H9 (cell line): Measurements from ENCODE around the gene ZSCAN9. TPM values are rescaled to one million over a fixed set of nuclear protein-coding genes. Genes with fewer than 3 reads are reported as not detected.

Experiments
- DNase-seq: peaks from one replicate; pipeline ENCODE4 v3.0.0-alpha.2; 2017
- H2AFZ ChIP-seq: one replicate; pipeline ENCODE4 v1.6.1; 2013; ENCODE audit warnings: mild to moderate bottlenecking, low read length, control low read depth, moderate library complexity
- H2AK5ac ChIP-seq: 2 replicates; pipeline ENCODE4 v1.6.1; 2013; ENCODE audit warnings: low read length, control low read depth, mixed read lengths; ENCODE audit not compliant: insufficient read length
- H2BK120ac ChIP-seq: one replicate; pipeline ENCODE4 v1.6.1; 2013; ENCODE audit warnings: low read depth, mild to moderate bottlenecking, low read length, control low read depth, inconsistent platforms; ENCODE audit not compliant: poor library complexity, severe bottlenecking
- H2BK12ac ChIP-seq: 2 replicates; pipeline ENCODE4 v1.6.1; 2013; ENCODE audit warnings: low read length, control low read depth, mixed read lengths, low read depth; ENCODE audit not compliant: insufficient read length
- H2BK15ac ChIP-seq: 2 replicates; pipeline ENCODE4 v1.6.1; 2013; ENCODE audit warnings: low read depth, low read length, control low read depth
- H2BK20ac ChIP-seq: one replicate; pipeline ENCODE4 v1.6.1; 2013; ENCODE audit warnings: low read depth, mild to moderate bottlenecking, low read length, control low read depth, inconsistent platforms; ENCODE audit not compliant: poor library complexity, severe bottlenecking
- H2BK5ac ChIP-seq: 2 replicates; pipeline ENCODE4 v1.6.1; 2013; ENCODE audit warnings: low read length, control low read depth, mixed read lengths; ENCODE audit not compliant: insufficient read length
- H3K14ac ChIP-seq: 2 replicates; pipeline ENCODE4 v1.6.1; 2013; ENCODE audit warnings: low read length, control low read depth; ENCODE audit not compliant: insufficient read depth
- H3K18ac ChIP-seq: 2 replicates; pipeline ENCODE4 v1.6.1; 2013; ENCODE audit warnings: low read depth, mild to moderate bottlenecking, mixed read lengths, low read length, control low read depth; ENCODE audit not compliant: insufficient read length
- H3K23ac ChIP-seq: 2 replicates; pipeline ENCODE4 v1.6.1; 2013; ENCODE audit warnings: low read length, control low read depth, mixed read lengths, low read depth; ENCODE audit not compliant: insufficient read length
- H3K23me2 ChIP-seq: 2 replicates; pipeline ENCODE4 v1.6.1; 2013; ENCODE audit warnings: low read depth, mild to moderate bottlenecking, mixed read lengths, low read length, control low read depth; ENCODE audit not compliant: insufficient read length, poor library complexity, severe bottlenecking
- H3K27ac ChIP-seq: 2 replicates; pipeline ENCODE4 v1.5.1; 2013; ENCODE audit warnings: low read length, control low read depth, mixed read lengths, low read depth; ENCODE audit not compliant: insufficient read length
- H3K27me3 ChIP-seq: 2 replicates; pipeline ENCODE4 v1.6.1; 2013; ENCODE audit warnings: low read length, control low read depth, inconsistent platforms; ENCODE audit not compliant: insufficient read depth
- H3K4ac ChIP-seq: 2 replicates; pipeline ENCODE4 v1.6.1; 2013; ENCODE audit warnings: low read depth, mild to moderate bottlenecking, control low read depth, inconsistent platforms, low read length, moderate library complexity
- H3K4me1 ChIP-seq: 2 replicates; pipeline ENCODE4 v1.6.1; 2013; ENCODE audit warnings: low read length, control low read depth, inconsistent platforms; ENCODE audit not compliant: insufficient read depth
- H3K4me2 ChIP-seq: 2 replicates; pipeline ENCODE4 v1.6.1; 2013; ENCODE audit warnings: low read length, control low read depth, mixed read lengths; ENCODE audit not compliant: insufficient read length, insufficient read depth
- H3K56ac ChIP-seq: 2 replicates; pipeline ENCODE4 v1.6.1; 2013; ENCODE audit warnings: low read depth, mild to moderate bottlenecking, mixed read lengths, low read length, control low read depth; ENCODE audit not compliant: insufficient read length
- H3K79me1 ChIP-seq: 2 replicates; pipeline ENCODE4 v1.6.1; 2013; ENCODE audit warnings: low read depth, mild to moderate bottlenecking, moderate library complexity, low read length, control low read depth, inconsistent platforms; ENCODE audit not compliant: insufficient read depth, poor library complexity, severe bottlenecking
- H3K79me2 ChIP-seq: 2 replicates; pipeline ENCODE4 v1.6.1; 2013; ENCODE audit warnings: low read length, control low read depth, inconsistent platforms; ENCODE audit not compliant: insufficient read depth
- H3K9ac ChIP-seq: 2 replicates; pipeline ENCODE4 v1.6.1; 2013; ENCODE audit warnings: low read length, control low read depth, mixed read lengths; ENCODE audit not compliant: insufficient read length; ENCODE audit errors: extremely low read depth
- H3K9me3 ChIP-seq: one replicate; pipeline ENCODE4 v1.6.1; 2013; ENCODE audit warnings: low read depth, low read length, inconsistent platforms; ENCODE audit not compliant: control insufficient read depth
- H3T11ph ChIP-seq: one replicate; pipeline ENCODE4 v1.6.1; 2013; ENCODE audit warnings: mild to moderate bottlenecking, low read length, control low read depth, inconsistent platforms
- H4K20me1 ChIP-seq: one replicate; pipeline ENCODE4 v1.6.1; 2013; ENCODE audit not compliant: control insufficient read depth, insufficient read length, insufficient read depth
- H4K5ac ChIP-seq: 2 replicates; pipeline ENCODE4 v1.6.1; 2013; ENCODE audit warnings: low read depth, mild to moderate bottlenecking, mixed read lengths, low read length, control low read depth; ENCODE audit not compliant: insufficient read length
- H4K8ac ChIP-seq: replicated peaks from 2 replicates; pipeline ENCODE4 v1.6.1; 2013; ENCODE audit warnings: low read length, control low read depth, mixed read lengths, low read depth; ENCODE audit not compliant: insufficient read length
- H4K91ac ChIP-seq: 2 replicates; pipeline ENCODE4 v1.6.1; 2013; ENCODE audit warnings: low read depth, mild to moderate bottlenecking, moderate library complexity, mixed read lengths, low read length, control low read depth; ENCODE audit not compliant: insufficient read length
- H3K27ac Mint-ChIP-seq, 3 experiments: 2 replicates in 2 of 3; 3 replicates in 1 of 3; pipeline ENCODE4 v1.8.0; 2020 to 2021; ENCODE audit warnings: mixed read lengths in 3 of 3, mild to moderate bottlenecking in 1 of 3, moderate library complexity in 1 of 3
- H3K27me3 Mint-ChIP-seq: 2 replicates; pipeline ENCODE4 v1.8.0; 2021; ENCODE audit warnings: low read depth, mild to moderate bottlenecking, moderate library complexity, mixed read lengths
- H3K36me3 Mint-ChIP-seq, 3 experiments: 2 replicates in 2 of 3; 3 replicates in 1 of 3; pipeline ENCODE4 v1.8.0; 2020 to 2021; ENCODE audit warnings: low read depth in 3 of 3, mixed read lengths in 3 of 3; ENCODE audit not compliant: insufficient read depth in 1 of 3
- H3K4me1 Mint-ChIP-seq, 2 experiments: 2 replicates each; pipeline ENCODE4 v1.8.0; 2020; ENCODE audit warnings: mixed read lengths in 2 of 2
- H3K4me3 Mint-ChIP-seq, 2 experiments: 2 replicates in 1 of 2; 3 replicates in 1 of 2; pipeline ENCODE4 v1.8.0; 2020 to 2021; ENCODE audit warnings: mild to moderate bottlenecking in 2 of 2, mixed read lengths in 2 of 2, moderate library complexity in 1 of 2
- H3K9me3 Mint-ChIP-seq, 2 experiments: 2 replicates in 1 of 2; 3 replicates in 1 of 2; pipeline ENCODE4 v1.8.0; 2020; ENCODE audit warnings: mild to moderate bottlenecking in 2 of 2, mixed read lengths in 2 of 2, moderate library complexity in 1 of 2
- CTCF ChIP-seq: fragments of 200-600 bp; sonication (generic); conservative IDR thresholded peaks from 3 replicates; pipeline ENCODE4 v1.8.0; 2021; ENCODE audit warnings: antibody characterized with exemption, mild to moderate bottlenecking
- WGBS: extraction: QIAGEN DNeasy Blood & Tissue Kit; methylation state at CpG from one replicate; pipeline ENCODE4 v1.1.7; 2013; ENCODE audit warnings: missing lambda C conversion rate, low lambda C conversion rate, mixed read lengths; ENCODE audit not compliant: insufficient read length; ENCODE audit errors: extremely low coverage; 5-methylcytosine and 5-hydroxymethylcytosine counted together
- total RNA-seq: library from RNA; stranded (reverse); gene quantifications from 2 replicates; pipeline ENCODE4 v1.2.1, GENCODE V29; 2021

The ZSCAN9 gene
- total RNA-seq, 1 experiment from 2014 or later: 11.5 TPM

DNA sequence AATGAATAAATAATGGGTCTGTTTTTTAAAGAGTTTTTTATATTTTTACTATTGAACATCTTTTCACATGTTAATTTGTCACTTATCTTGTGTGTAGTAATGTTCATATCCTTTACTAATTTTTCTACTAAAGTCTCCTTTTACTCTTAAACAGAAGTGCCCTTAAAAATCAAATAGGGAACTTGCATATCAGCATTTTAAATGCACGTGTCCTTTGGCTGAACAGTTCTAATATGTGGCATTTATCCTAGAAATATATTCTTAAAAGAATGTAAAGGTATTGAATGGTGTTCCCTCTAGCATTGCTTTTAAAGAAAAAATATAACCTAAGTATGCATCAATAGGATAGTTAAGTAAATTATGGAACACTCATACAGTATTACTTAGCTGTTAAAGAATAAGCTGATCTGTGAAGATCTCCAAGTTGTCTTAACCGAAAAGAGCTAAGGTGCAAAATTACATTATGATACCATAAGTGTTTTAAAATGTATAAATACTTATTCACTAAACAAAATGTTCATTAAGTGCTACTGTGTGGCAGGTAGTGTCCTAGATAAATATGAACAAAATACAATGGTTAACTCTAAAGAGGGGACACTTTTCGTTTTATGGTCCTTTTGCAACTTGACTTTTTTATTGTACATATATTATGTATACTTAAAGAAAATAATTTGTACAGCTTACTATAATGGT, 55.7 kb downstream of the ZSCAN9 start:
- no peaks in the 10 kb centered on the region for H3K9me3 Mint-ChIP-seq
- H3K27ac Mint-ChIP-seq: no peak overlapping the region
- Histone ChIP-seq H2BK5ac (no peak overlapping the region), H3K23ac (no peak overlapping the region), H3K27ac (no peak overlapping the region), H3K4me1 (no peaks in the 10 kb centered on the region), H3K23me2 (peaks cover 4% of the 10 kb centered on the region), H3T11ph (no peak overlapping the region), H3K56ac (no peak overlapping the region), H3K79me2 (no peaks in the 10 kb centered on the region; the same call in 1 of the 2 replicates), H3K14ac (no peak overlapping the region), H4K5ac (no peak overlapping the region), H2BK20ac (no peak overlapping the region), H3K18ac (no peak overlapping the region), H2BK12ac (no peak overlapping the region), H4K8ac (no peak overlapping the region), H3K9ac (peak overlapping the region; percentile 62), H4K91ac (no peak overlapping the region), H3K4me2 (peak overlapping the region; percentile 93), H2BK15ac (no peak overlapping the region), H2AFZ (no peak overlapping the region), H3K9me3 (no peaks in the 10 kb centered on the region), H3K79me1 (no peaks in the 10 kb centered on the region), H2BK120ac (no peak overlapping the region), H3K27me3 (no peaks in the 10 kb centered on the region), H3K4ac (no peak overlapping the region), H2AK5ac (no peak overlapping the region), H4K20me1 (no peaks in the 10 kb centered on the region)
- DNase-seq: no peak
- H3K4me1 Mint-ChIP-seq: peaks cover 13% of the 10 kb centered on the region in 2 experiments
- peaks cover 5 to 31% (median 28%) of the 10 kb centered on the region in 3 experiments; a peak in 6 of 7 replicates for H3K36me3 Mint-ChIP-seq
- WGBS: no CpG with 5 or more reads among the region's 3 CpGs
- TF ChIP-seq CTCF: no peak
- H3K27me3 Mint-ChIP-seq: peaks cover 1% of the 10 kb centered on the region; the same call in 1 of the 2 replicates
- H3K4me3 Mint-ChIP-seq: peak overlapping the region; percentile 95 to 97
